ENCODE results near the gene CPPED1.

The CPPED1 gene

DNA sequence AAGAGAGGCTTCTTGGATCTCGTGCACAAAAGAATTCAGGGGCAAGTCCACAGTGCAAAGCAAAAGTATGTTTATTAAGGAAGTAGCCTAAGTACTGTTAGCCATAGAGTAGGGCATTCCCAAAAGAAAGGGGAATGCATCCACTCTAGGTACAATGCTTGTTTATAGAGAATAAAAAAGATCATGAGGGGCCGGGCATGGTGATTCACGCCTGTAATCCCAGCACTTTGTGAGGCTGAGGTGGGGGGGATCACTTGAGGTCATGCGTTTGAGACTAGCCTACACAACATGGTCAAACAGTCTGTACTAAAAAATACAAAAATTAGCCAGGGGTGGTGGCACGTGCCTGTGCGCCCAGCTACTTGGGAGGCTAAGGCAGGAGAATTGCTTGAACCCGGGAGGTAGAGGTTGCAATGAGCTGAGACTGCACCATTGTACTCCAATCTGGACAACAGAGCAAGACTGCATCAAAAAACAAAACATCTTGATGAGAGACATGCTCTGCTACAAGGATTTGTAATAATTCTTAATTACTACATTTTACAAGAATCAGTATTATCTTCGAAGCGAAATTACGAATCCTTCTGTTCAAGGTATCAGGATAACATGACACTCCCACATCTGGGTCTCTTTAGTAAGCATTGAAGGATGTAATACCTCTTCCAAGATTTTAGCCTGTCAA, 191.6 kb downstream of the CPPED1 start:
- H3K27ac ChIP-seq, result no peak overlapping the region
- no peaks in the 10 kb centered on the region for H3K9me3 ChIP-seq (ENCODE audit: low read depth, low read length)
- DNase-seq (ENCODE audit: low read depth, low spot score), result no peak
- no peak overlapping the region for H3K9ac ChIP-seq (ENCODE audit: insufficient read length)
- no peak overlapping the region for H3K4me3 ChIP-seq
- TF ChIP-seq POLR2AphosphoS5 (IDR thresholded peaks at IDR 0.05; ENCODE audit: borderline replicate concordance, low read depth, low read length) (no peak), EZH2 (IDR thresholded peaks at IDR 0.05) (no peak), FOXP2 (optimal IDR thresholded peaks at IDR 0.05; ENCODE audit: control extremely low read depth, extremely low read length, insufficient read depth) (no peak)
- H3K36me3 ChIP-seq (ENCODE audit: insufficient read depth, low read length), result no peaks in the 10 kb centered on the region

- TF ChIP-seq POLR2AphosphoS5 (IDR thresholded peaks at IDR 0.05; ENCODE audit: borderline replicate concordance, low read depth, low read length), result no peak
- H3K9ac ChIP-seq (ENCODE audit: insufficient read length), result no peak overlapping the region
- H3K27ac ChIP-seq, result no peak overlapping the region
- H3K4me3 ChIP-seq, result no peak overlapping the region
- H3K36me3 ChIP-seq (ENCODE audit: insufficient read depth, low read length), result no peaks in the 10 kb centered on the region
- no peaks in the 10 kb centered on the region for H3K9me3 ChIP-seq (ENCODE audit: low read depth, low read length)
- no peak for DNase-seq (ENCODE audit: low read depth, low spot score)
Observed at GRCh38 chr16:12611006-12611477, 192.6 kb downstream of the CPPED1 start.

DNA sequence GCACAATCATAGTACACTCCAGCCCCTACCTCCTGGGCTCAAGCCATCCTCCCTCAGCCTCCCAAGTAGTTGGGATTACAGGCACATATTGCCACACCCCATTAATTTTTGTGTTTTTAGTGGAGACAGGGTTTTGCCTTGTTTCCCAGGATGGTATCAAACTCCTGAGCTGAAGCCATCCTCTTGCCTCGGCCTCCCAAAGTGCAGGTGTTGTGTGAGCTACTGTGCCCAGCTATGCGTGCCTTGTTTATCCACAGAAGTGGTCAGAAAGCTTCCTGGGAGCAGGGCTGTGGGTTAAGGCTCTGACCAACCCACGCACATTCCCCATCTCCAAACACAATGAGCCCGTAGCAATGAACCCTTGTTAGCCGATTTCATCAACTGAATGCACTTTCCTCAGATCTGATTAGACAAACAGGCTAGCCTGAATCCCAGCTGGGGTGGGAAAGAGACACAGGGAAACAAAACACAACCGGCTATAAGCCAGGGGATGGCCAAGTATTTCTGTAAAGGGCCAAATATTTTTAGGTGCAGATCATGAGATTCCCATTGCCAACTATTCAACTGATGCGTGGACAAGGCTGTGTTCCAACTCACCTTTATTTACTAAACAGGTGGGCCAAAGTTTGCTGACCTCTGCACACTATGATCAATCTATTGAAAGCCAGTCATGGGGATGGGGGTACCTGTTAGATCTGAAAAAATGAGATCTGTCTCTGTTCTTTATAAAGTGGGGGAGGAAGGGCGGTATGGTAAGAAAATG, 193.6 kb downstream of the CPPED1 start:
- no peak for DNase-seq (ENCODE audit: low read depth, low spot score)
- no peak overlapping the region for H3K4me3 ChIP-seq
- no peak for TF ChIP-seq EZH2 (IDR thresholded peaks at IDR 0.05)
- no peak for TF ChIP-seq POLR2AphosphoS5 (IDR thresholded peaks at IDR 0.05; ENCODE audit: borderline replicate concordance, low read depth, low read length)
- no peak for TF ChIP-seq FOXP2 (optimal IDR thresholded peaks at IDR 0.05; ENCODE audit: control extremely low read depth, extremely low read length, insufficient read depth)
- no peaks in the 10 kb centered on the region for H3K36me3 ChIP-seq (ENCODE audit: insufficient read depth, low read length)
- H3K27ac ChIP-seq, result no peak overlapping the region
- H3K9ac ChIP-seq (ENCODE audit: insufficient read length), result no peak overlapping the region
- no peaks in the 10 kb centered on the region for H3K9me3 ChIP-seq (ENCODE audit: low read depth, low read length)
